ENCODE data around the gene CCNY. TPM values are rescaled to one million over a fixed set of nuclear protein-coding genes. Genes with fewer than 3 reads are reported as not detected.

Gene CCNY
- total RNA-seq, 2 donors from 2014 or later, result 31.6 to 54.0 TPM

DNA sequence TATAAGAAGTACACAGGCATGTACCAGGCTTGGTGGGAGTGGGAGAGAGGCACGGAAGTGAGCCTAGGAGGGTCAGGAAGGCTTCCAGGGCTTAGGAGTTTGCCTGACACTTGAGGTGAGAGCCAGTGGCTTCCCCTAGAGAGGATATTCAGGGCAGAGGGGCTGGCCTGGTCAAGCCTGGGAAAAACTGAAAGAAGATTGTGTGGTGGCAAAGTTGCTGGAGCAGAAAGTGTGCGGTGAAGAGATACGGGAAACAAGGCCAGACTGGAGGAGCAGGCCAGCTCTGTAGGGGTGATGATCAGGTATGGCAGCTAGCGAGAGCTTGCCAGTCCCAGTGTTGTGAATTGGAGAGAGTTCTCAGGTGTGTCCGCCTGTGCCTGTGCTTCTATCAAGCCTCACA is 129.9 kb downstream of the CCNY start:
- no peaks in the 10 kb centered on the region for H3K4me1 ChIP-seq (replicated peaks)
- no peak overlapping the region for H3K4me3 ChIP-seq
- intact Hi-C loops (cut with DNase I), result no loop called here
- H3K36me3 ChIP-seq, result no peaks in the 10 kb centered on the region
- TF ChIP-seq, protein P1, sequence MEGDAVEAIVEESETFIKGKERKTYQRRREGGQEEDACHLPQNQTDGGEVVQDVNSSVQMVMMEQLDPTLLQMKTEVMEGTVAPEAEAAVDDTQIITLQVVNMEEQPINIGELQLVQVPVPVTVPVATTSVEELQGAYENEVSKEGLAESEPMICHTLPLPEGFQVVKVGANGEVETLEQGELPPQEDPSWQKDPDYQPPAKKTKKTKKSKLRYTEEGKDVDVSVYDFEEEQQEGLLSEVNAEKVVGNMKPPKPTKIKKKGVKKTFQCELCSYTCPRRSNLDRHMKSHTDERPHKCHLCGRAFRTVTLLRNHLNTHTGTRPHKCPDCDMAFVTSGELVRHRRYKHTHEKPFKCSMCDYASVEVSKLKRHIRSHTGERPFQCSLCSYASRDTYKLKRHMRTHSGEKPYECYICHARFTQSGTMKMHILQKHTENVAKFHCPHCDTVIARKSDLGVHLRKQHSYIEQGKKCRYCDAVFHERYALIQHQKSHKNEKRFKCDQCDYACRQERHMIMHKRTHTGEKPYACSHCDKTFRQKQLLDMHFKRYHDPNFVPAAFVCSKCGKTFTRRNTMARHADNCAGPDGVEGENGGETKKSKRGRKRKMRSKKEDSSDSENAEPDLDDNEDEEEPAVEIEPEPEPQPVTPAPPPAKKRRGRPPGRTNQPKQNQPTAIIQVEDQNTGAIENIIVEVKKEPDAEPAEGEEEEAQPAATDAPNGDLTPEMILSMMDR (IDR thresholded peaks at IDR 0.05), result no peak
- TF ChIP-seq POLR2A (IDR thresholded peaks at IDR 0.05) (no peak), POLR2AphosphoS5 (IDR thresholded peaks at IDR 0.05) (no peak)
- H3K9me3 ChIP-seq, result no peaks in the 10 kb centered on the region
- DNase-seq (ENCODE audit: low spot score), result no peak
- WGBS, result 100% methylated on average over 5 of the region's 5 CpGs
- no peak overlapping the region for H3K27ac ChIP-seq
- no peaks in the 10 kb centered on the region for H3K27me3 ChIP-seq (replicated peaks; ENCODE audit: insufficient read depth)

DNA sequence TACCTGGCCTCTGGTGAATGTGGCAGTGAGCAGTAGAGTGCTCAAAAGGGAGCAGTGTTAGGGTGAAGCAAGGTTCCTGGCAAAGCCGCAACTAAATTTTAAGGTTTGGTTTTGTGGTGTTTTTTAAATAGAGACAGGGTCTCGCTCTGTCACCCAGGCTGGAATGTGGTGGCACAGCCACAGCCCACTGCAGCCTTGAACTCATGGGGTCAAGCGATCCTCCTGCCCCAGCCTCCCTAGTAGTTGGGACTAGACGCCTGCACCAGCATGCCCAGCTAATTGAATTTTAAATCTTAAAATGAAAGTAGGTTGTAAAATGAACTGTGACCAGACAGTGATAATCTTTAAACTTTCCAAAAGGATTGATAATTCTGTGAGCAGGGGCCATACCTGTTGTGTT is 130.4 kb downstream of the CCNY start:
- no peaks in the 10 kb centered on the region for H3K4me1 ChIP-seq (replicated peaks)
- 98% methylated on average over 4 of the region's 4 CpGs for WGBS
- H3K36me3 ChIP-seq, result no peaks in the 10 kb centered on the region
- no peak for TF ChIP-seq POLR2A (IDR thresholded peaks at IDR 0.05)
- TF ChIP-seq, protein P1 (IDR thresholded peaks at IDR 0.05), result no peak
- no peak for TF ChIP-seq POLR2AphosphoS5 (IDR thresholded peaks at IDR 0.05)
- H3K27me3 ChIP-seq (replicated peaks; ENCODE audit: insufficient read depth), result no peaks in the 10 kb centered on the region
- H3K27ac ChIP-seq, result no peak overlapping the region
- intact Hi-C loops (cut with DNase I), result no loop called here
- no peaks in the 10 kb centered on the region for H3K9me3 ChIP-seq
- no peak overlapping the region for H3K4me3 ChIP-seq
- DNase-seq (ENCODE audit: low spot score), result no peak

DNA sequence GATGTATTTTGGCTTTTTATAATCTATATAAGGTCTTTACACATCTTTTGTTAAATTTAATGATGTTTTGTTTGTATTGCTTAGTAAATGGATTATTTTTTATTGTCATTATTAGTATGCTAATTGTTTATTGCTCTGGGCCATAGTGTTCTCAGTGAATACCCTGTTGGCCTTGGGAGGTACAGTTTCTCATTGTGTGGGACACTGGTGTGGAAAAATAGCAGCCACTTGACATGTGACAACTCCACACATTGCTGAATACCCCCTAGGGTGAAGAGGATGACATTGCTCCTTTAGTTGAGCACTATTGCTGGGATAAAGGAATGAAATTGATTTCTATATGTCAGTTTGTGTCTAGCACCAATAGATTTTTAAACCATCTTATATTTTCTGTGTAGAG is 130.9 kb downstream of the CCNY start:
- H3K9me3 ChIP-seq, result no peaks in the 10 kb centered on the region
- H3K27me3 ChIP-seq (replicated peaks; ENCODE audit: insufficient read depth), result no peaks in the 10 kb centered on the region
- DNase-seq (ENCODE audit: low spot score), result no peak
- no peak for TF ChIP-seq POLR2A (IDR thresholded peaks at IDR 0.05)
- TF ChIP-seq, protein P1 (IDR thresholded peaks at IDR 0.05), result no peak
- no peak for TF ChIP-seq POLR2AphosphoS5 (IDR thresholded peaks at IDR 0.05)
- H3K36me3 ChIP-seq, result no peaks in the 10 kb centered on the region
- intact Hi-C loops (cut with DNase I), result no loop called here
- no peak overlapping the region for H3K4me3 ChIP-seq
- H3K27ac ChIP-seq, result no peak overlapping the region
- no peaks in the 10 kb centered on the region for H3K4me1 ChIP-seq (replicated peaks)

DNA sequence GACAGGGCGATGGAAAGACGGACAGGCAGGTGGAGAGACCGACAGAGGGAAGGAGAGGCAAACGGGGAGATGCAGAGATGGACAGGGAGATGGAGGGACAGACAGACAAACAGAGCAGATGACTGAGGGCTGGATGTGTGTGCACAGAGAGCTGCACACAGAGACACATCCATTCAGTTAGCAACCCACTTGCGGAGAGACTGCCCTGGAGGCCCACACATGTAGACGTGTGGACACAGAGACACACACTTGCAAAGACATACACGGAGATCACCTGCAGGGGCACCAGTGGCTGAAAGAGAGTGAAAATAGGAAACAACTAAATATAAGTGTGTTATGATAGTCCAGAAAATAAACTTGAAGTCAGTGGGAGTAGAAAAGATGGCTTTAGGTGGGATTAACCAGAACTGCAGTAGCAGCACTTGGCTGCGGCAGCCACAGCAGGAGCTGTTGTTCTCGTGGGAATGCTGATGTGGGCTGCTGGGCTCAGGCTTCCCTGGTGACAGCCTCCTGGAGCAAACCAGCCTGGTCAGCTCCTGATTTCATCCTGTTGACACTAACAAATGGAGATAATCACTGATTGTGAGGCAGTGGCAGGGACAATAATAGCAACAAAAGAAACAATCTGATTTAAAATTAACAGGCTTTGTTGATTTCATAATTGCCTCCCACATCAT is 134.1 kb downstream of the CCNY start:
- Histone ChIP-seq H3K27ac (no peak overlapping the region), H3K36me3 (no peaks in the 10 kb centered on the region)
- DNase-seq (ENCODE audit: low spot score), result no peak

DNA sequence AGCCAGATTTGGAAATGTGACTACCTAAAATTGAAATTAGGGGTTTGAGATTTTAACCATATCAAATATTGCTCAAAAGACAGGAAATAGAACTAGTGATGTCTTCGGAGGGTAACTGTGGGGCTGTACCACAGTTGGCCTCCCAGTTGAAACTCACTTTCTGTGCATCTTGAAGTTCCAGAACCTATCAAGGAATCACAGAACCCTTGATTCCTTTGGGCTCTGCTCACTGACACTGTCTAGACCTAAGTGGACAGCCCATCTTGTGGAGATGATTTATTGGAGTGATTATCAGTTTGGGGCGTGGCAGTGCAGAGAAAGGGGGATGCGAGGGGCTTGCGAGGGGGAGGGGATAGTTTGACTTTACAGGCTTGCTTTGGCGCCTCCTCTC is 134.6 kb downstream of the CCNY start:
- WGBS, result 78% methylated on average over 5 of the region's 5 CpGs

More for the DNA sequence above, 134.1 kb downstream of the CCNY start:
- H3K4me3 ChIP-seq, result no peak overlapping the region
- intact Hi-C loops (cut with DNase I), result no loop called here
- no peaks in the 10 kb centered on the region for H3K4me1 ChIP-seq (replicated peaks)
- TF ChIP-seq POLR2A (IDR thresholded peaks at IDR 0.05) (no peak), POLR2AphosphoS5 (IDR thresholded peaks at IDR 0.05) (no peak)
- TF ChIP-seq, protein P1 (IDR thresholded peaks at IDR 0.05), result no peak
- H3K9me3 ChIP-seq, result no peaks in the 10 kb centered on the region
- 76% methylated on average over 9 of the region's 9 CpGs for WGBS
- no peaks in the 10 kb centered on the region for H3K27me3 ChIP-seq (replicated peaks; ENCODE audit: insufficient read depth)

More for the DNA sequence above, 134.6 kb downstream of the CCNY start:
- intact Hi-C loops (cut with DNase I), result no loop called here
- no peak for TF ChIP-seq POLR2AphosphoS5 (IDR thresholded peaks at IDR 0.05)
- TF ChIP-seq, protein P1 (IDR thresholded peaks at IDR 0.05), result no peak
- no peak for TF ChIP-seq POLR2A (IDR thresholded peaks at IDR 0.05)
- no peak overlapping the region for H3K27ac ChIP-seq
- H3K4me3 ChIP-seq, result no peak overlapping the region
- no peak for DNase-seq (ENCODE audit: low spot score)
- no peaks in the 10 kb centered on the region for H3K27me3 ChIP-seq (replicated peaks; ENCODE audit: insufficient read depth)
- H3K36me3 ChIP-seq, result no peaks in the 10 kb centered on the region
- H3K9me3 ChIP-seq, result no peaks in the 10 kb centered on the region
- no peaks in the 10 kb centered on the region for H3K4me1 ChIP-seq (replicated peaks)

All from prostate gland (tissue), 2 donors.